HepG2 (cell line): ENCODE data around the gene CCDC174. TPM values are rescaled to one million over a fixed set of nuclear protein-coding genes. Genes with fewer than 3 reads are reported as not detected.

Source experiments
- FOSL2 ChIP-seq: sonication (generic); formaldehyde crosslinking; IDR thresholded peaks from 2 replicates; pipeline ENCODE4 v1.4.0; 2020; ENCODE audit warnings: missing genetic modification reagents
- MAFG ChIP-seq: sonication (generic); formaldehyde crosslinking; IDR thresholded peaks from 2 replicates; pipeline ENCODE4 v1.5.1; 2020; ENCODE audit warnings: mild to moderate bottlenecking, missing genetic modification reagents
- MEIS2 ChIP-seq: sonication (generic); formaldehyde crosslinking; IDR thresholded peaks from 2 replicates; pipeline ENCODE4 v1.9.0; 2021; ENCODE audit warnings: mild to moderate bottlenecking, missing genetic modification reagents
- NR2F2 ChIP-seq: IDR thresholded peaks from 2 replicates; pipeline ENCODE4 v1.6.1; 2012; ENCODE audit warnings: low read depth, inconsistent platforms, borderline replicate concordance
- POGZ ChIP-seq: sonication (generic); formaldehyde crosslinking; IDR thresholded peaks from 2 replicates; pipeline ENCODE4 v1.4.0; 2020; ENCODE audit warnings: mild to moderate bottlenecking, missing genetic modification reagents
- RARA ChIP-seq: IDR thresholded peaks from 2 replicates; pipeline ENCODE4 v1.6.1; 2016; ENCODE audit warnings: missing genetic modification reagents, missing compliant biosample characterization
- SMYD3 ChIP-seq: sonication (generic); formaldehyde crosslinking; IDR thresholded peaks from 2 replicates; pipeline ENCODE4 v1.8.1; 2023; ENCODE audit warnings: mild to moderate bottlenecking, missing genetic modification reagents
- SOX5 ChIP-seq: IDR thresholded peaks from 2 replicates; pipeline ENCODE4 v1.6.1; 2016; ENCODE audit warnings: borderline replicate concordance
- TCF7 ChIP-seq: sonication (generic); IDR thresholded peaks from 2 replicates; pipeline ENCODE4 v1.6.1; 2016; ENCODE audit warnings: antibody characterized with exemption, low read depth
- ZFP41 ChIP-seq: sonication (generic); formaldehyde crosslinking; IDR thresholded peaks from 2 replicates; pipeline ENCODE4 v1.4.0; 2020; ENCODE audit warnings: mild to moderate bottlenecking, missing genetic modification reagents, borderline replicate concordance
- ZNF180 ChIP-seq: sonication (generic); formaldehyde crosslinking; IDR thresholded peaks from 2 replicates; pipeline ENCODE4 v1.4.0; 2020; ENCODE audit warnings: low read depth, missing genetic modification reagents, borderline replicate concordance
- ZNF292 ChIP-seq: sonication (generic); formaldehyde crosslinking; IDR thresholded peaks from 2 replicates; pipeline ENCODE4 v1.8.1; 2022; ENCODE audit warnings: mild to moderate bottlenecking, low read depth, missing genetic modification reagents, borderline replicate concordance
- ZNF331 ChIP-seq: sonication (generic); formaldehyde crosslinking; IDR thresholded peaks from 2 replicates; pipeline ENCODE4 v1.4.0; 2020; ENCODE audit warnings: missing genetic modification reagents
- ZNF484 ChIP-seq: sonication (generic); formaldehyde crosslinking; IDR thresholded peaks from 2 replicates; pipeline ENCODE4 v1.5.1; 2020; ENCODE audit warnings: mild to moderate bottlenecking, low read depth, missing genetic modification reagents, borderline replicate concordance
- ZNF772 ChIP-seq: sonication (generic); formaldehyde crosslinking; IDR thresholded peaks from 2 replicates; pipeline ENCODE4 v1.5.0; 2020; ENCODE audit warnings: mild to moderate bottlenecking, missing genetic modification reagents
- polyA plus RNA-seq, 8 experiments: library from polyadenylated mRNA; depleted of rRNA in 3 of 8; stranded (reverse) in 7 of 8; unstranded in 1 of 8; fragments of >200 nt; fragmentation: Illumina TruSeq in 4 of 8; extraction: Trizol in 4 of 8; gene quantifications; 2 replicates each; pipeline versions ENCODE4 v1.2.1 to v1.2.3, GENCODE V29; 2011 to 2016; ENCODE audit warnings: low read depth in 4 of 8, missing spikeins in 1 of 8, mixed read lengths in 1 of 8; ENCODE audit not compliant: insufficient read depth in 1 of 8
- total RNA-seq, 5 experiments: library from RNA; depleted of rRNA; stranded (reverse); fragments of >200 nt; fragmentation: Illumina TruSeq; extraction: Trizol; gene quantifications; 2 replicates each; pipeline ENCODE4 v1.2.3, GENCODE V29; 2016; ENCODE audit warnings: low read depth in 1 of 5
- TF ChIP-seq, protein P1 (sequence below): sonication (generic); formaldehyde crosslinking; IDR thresholded peaks from 2 replicates; pipeline ENCODE4 v1.4.0; 2020; ENCODE audit warnings: missing genetic modification reagents
- TF ChIP-seq, protein P2 (sequence below): sonication (generic); formaldehyde crosslinking; IDR thresholded peaks from 2 replicates; pipeline ENCODE4 v1.4.0; 2020; ENCODE audit warnings: mild to moderate bottlenecking, missing genetic modification reagents
- TF ChIP-seq, protein P3 (sequence below): IDR thresholded peaks from 2 replicates; pipeline ENCODE4 v1.6.1; 2016; ENCODE audit warnings: mild to moderate bottlenecking, missing biosample characterization, missing genetic modification reagents
- TF ChIP-seq, protein P4 (sequence below): sonication (generic); formaldehyde crosslinking; conservative IDR thresholded peaks from 2 replicates; pipeline ENCODE4 v1.4.0; 2020; ENCODE audit warnings: mild to moderate bottlenecking, missing genetic modification reagents, moderate library complexity
- TF ChIP-seq, protein P5 (sequence below): IDR thresholded peaks from 2 replicates; pipeline ENCODE4 v1.6.1; 2016; ENCODE audit warnings: missing compliant biosample characterization, missing genetic modification reagents, borderline replicate concordance
- TF ChIP-seq, protein P6 (sequence below): IDR thresholded peaks from 2 replicates; pipeline ENCODE4 v1.6.1; 2016; ENCODE audit warnings: mild to moderate bottlenecking

The CCDC174 gene
- total and polyA plus RNA-seq, 2 of the 13 experiments (the other 11 are each of a cell fraction or from before 2014, with no cell fraction given) = 5.4 to 11.0 TPM

DNA sequence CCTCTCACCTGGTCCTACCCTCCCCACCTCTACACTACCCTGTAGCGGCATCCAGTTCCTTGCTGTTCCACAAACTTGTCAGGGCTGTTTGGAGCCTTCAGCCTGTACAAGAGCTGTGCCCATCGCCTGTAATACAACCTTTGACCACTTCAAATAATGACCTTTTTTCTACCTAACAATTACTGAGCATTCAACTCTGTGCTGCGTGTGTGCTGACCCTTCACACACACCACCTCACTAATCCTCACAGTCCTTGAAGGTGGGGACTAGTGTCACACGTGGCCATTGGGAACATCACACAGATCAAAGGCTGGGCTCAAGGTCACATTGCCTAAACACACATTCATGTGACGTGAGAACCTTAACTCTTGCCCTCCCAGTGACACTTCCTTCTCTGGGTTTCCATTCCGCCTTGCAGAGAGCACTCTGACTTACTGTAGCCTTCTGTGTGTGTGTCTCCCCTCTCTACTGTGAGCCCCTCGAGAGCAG is 26.5 kb downstream of the CCDC174 start (continued):
- TF ChIP-seq, protein P1, sequence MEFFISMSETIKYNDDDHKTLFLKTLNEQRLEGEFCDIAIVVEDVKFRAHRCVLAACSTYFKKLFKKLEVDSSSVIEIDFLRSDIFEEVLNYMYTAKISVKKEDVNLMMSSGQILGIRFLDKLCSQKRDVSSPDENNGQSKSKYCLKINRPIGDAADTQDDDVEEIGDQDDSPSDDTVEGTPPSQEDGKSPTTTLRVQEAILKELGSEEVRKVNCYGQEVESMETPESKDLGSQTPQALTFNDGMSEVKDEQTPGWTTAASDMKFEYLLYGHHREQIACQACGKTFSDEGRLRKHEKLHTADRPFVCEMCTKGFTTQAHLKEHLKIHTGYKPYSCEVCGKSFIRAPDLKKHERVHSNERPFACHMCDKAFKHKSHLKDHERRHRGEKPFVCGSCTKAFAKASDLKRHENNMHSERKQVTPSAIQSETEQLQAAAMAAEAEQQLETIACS (CRISPR knock-in tag) = no peak
- TF ChIP-seq TCF7 (peak; percentile 97), SMYD3 (CRISPR knock-in tag) (peak; percentile 88), MEIS2 (peak; percentile 72; the same call in 1 of the 2 replicates), MAFG (CRISPR knock-in tag) (no peak), ZFP41 (CRISPR knock-in tag) (no peak), SOX5 (CRISPR knock-in tag) (peak; percentile 98), ZNF180 (no peak), ZNF772 (peak; percentile 94), FOSL2 (CRISPR knock-in tag) (peak; percentile 81), ZNF331 (CRISPR knock-in tag) (peak; percentile 96), ZNF292 (CRISPR knock-in tag) (peak; percentile 90; the same call in 1 of the 2 replicates), NR2F2 (peak; percentile 89), POGZ (CRISPR knock-in tag) (peak; percentile 81), ZNF484 (CRISPR knock-in tag) (no peak), RARA (CRISPR knock-in tag) (peak; percentile 93)
- TF ChIP-seq, protein P2, sequence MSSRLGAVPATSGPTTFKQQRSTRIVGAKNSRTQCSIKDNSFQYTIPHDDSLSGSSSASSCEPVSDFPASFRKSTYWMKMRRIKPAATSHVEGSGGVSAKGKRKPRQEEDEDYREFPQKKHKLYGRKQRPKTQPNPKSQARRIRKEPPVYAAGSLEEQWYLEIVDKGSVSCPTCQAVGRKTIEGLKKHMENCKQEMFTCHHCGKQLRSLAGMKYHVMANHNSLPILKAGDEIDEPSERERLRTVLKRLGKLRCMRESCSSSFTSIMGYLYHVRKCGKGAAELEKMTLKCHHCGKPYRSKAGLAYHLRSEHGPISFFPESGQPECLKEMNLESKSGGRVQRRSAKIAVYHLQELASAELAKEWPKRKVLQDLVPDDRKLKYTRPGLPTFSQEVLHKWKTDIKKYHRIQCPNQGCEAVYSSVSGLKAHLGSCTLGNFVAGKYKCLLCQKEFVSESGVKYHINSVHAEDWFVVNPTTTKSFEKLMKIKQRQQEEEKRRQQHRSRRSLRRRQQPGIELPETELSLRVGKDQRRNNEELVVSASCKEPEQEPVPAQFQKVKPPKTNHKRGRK (CRISPR knock-in tag) = no peak
- TF ChIP-seq, protein P3, sequence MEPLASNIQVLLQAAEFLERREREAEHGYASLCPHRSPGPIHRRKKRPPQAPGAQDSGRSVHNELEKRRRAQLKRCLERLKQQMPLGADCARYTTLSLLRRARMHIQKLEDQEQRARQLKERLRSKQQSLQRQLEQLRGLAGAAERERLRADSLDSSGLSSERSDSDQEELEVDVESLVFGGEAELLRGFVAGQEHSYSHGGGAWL = no peak
- TF ChIP-seq, protein P4, sequence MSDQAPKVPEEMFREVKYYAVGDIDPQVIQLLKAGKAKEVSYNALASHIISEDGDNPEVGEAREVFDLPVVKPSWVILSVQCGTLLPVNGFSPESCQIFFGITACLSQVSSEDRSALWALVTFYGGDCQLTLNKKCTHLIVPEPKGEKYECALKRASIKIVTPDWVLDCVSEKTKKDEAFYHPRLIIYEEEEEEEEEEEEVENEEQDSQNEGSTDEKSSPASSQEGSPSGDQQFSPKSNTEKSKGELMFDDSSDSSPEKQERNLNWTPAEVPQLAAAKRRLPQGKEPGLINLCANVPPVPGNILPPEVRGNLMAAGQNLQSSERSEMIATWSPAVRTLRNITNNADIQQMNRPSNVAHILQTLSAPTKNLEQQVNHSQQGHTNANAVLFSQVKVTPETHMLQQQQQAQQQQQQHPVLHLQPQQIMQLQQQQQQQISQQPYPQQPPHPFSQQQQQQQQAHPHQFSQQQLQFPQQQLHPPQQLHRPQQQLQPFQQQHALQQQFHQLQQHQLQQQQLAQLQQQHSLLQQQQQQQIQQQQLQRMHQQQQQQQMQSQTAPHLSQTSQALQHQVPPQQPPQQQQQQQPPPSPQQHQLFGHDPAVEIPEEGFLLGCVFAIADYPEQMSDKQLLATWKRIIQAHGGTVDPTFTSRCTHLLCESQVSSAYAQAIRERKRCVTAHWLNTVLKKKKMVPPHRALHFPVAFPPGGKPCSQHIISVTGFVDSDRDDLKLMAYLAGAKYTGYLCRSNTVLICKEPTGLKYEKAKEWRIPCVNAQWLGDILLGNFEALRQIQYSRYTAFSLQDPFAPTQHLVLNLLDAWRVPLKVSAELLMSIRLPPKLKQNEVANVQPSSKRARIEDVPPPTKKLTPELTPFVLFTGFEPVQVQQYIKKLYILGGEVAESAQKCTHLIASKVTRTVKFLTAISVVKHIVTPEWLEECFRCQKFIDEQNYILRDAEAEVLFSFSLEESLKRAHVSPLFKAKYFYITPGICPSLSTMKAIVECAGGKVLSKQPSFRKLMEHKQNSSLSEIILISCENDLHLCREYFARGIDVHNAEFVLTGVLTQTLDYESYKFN (CRISPR knock-in tag) = peak; percentile 98
- TF ChIP-seq, protein P5, sequence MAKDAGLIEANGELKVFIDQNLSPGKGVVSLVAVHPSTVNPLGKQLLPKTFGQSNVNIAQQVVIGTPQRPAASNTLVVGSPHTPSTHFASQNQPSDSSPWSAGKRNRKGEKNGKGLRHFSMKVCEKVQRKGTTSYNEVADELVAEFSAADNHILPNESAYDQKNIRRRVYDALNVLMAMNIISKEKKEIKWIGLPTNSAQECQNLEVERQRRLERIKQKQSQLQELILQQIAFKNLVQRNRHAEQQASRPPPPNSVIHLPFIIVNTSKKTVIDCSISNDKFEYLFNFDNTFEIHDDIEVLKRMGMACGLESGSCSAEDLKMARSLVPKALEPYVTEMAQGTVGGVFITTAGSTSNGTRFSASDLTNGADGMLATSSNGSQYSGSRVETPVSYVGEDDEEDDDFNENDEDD (CRISPR knock-in tag) = peak; percentile 77; the same call in 1 of the 2 replicates
- TF ChIP-seq, protein P6, sequence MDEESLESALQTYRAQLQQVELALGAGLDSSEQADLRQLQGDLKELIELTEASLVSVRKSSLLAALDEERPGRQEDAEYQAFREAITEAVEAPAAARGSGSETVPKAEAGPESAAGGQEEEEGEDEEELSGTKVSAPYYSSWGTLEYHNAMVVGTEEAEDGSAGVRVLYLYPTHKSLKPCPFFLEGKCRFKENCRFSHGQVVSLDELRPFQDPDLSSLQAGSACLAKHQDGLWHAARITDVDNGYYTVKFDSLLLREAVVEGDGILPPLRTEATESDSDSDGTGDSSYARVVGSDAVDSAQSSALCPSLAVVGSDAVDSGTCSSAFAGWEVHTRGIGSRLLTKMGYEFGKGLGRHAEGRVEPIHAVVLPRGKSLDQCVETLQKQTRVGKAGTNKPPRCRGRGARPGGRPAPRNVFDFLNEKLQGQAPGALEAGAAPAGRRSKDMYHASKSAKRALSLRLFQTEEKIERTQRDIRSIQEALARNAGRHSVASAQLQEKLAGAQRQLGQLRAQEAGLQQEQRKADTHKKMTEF (CRISPR knock-in tag) = peak; percentile 92
